PC-9 (cell line): ENCODE data around the gene C7orf57. TPM values are rescaled to one million over a fixed set of nuclear protein-coding genes. Genes with fewer than 3 reads are reported as not detected.

ENCODE experiments used
- BruUV-seq: library from RNA; stranded (reverse); fragments of 400-500 nt; replicated peaks from 2 replicates; lab custom pipeline; 2021; lab: Mats Ljungman, UMichigan
- CTCF ChIA-PET: fragments of 300-600 bp; sonication (Branson Sonifier 250); formaldehyde crosslinking; loops from one replicate; lab custom pipeline; 2022; ENCODE audit warnings: antibody characterized with exemption; lab: Charles Lee
- POLR2A ChIA-PET: fragments of 300-600 bp; sonication (Branson Sonifier 250); formaldehyde crosslinking; loops from one replicate; lab custom pipeline; 2022; ENCODE audit warnings: antibody characterized with exemption; ENCODE audit not compliant: unreplicated experiment; lab: Charles Lee
- DNase-seq, 2 experiments: peaks; one replicate each; pipeline versions ENCODE4 v3.0.0 to v3.0.0-alpha.2; 2015 to 2022; ENCODE audit warnings: mixed read lengths in 1 of 2
- H2AFZ ChIP-seq: fragments of 200-600 bp; sonication (generic); 2 replicates; pipeline ENCODE4 v1.8.1; 2017; ENCODE audit warnings: antibody characterized with exemption
- H3F3A ChIP-seq: fragments of 200-600 bp; sonication (generic); 2 replicates; pipeline ENCODE4 v1.8.1; 2017; ENCODE audit warnings: antibody characterized with exemption, mild to moderate bottlenecking, low read depth; ENCODE audit not compliant: insufficient read depth
- H3K27ac ChIP-seq: fragments of 200-600 bp; sonication (generic); 2 replicates; pipeline ENCODE4 v1.6.1; 2016; ENCODE audit warnings: mixed run types
- H3K27me3 ChIP-seq: fragments of 200-600 bp; sonication (generic); 2 replicates; pipeline ENCODE4 v1.6.1; 2016; ENCODE audit warnings: low read depth, mixed run types; ENCODE audit not compliant: insufficient read depth
- H3K36me3 ChIP-seq: fragments of 200-600 bp; sonication (generic); 2 replicates; pipeline ENCODE4 v1.6.1; 2016; ENCODE audit warnings: low read depth, mixed run types
- H3K4me1 ChIP-seq: fragments of 200-600 bp; sonication (generic); replicated peaks from 2 replicates; pipeline ENCODE4 v1.6.1; 2016; ENCODE audit warnings: mixed run types; ENCODE audit not compliant: insufficient read depth
- H3K4me2 ChIP-seq: fragments of 200-600 bp; sonication (generic); 2 replicates; pipeline ENCODE4 v1.6.1; 2017; ENCODE audit warnings: mixed run types
- H3K4me3 ChIP-seq: fragments of 200-600 bp; sonication (generic); 2 replicates; pipeline ENCODE4 v1.6.1; 2016; ENCODE audit warnings: mixed run types
- H3K79me2 ChIP-seq: fragments of 200-600 bp; sonication (generic); 2 replicates; pipeline ENCODE4 v1.6.1; 2017; ENCODE audit warnings: low read depth, mixed run types
- H3K9me2 ChIP-seq: fragments of 200-600 bp; sonication (generic); 2 replicates; pipeline ENCODE4 v1.8.1; 2017; ENCODE audit warnings: mild to moderate bottlenecking; ENCODE audit not compliant: insufficient read depth
- H3K9me3 ChIP-seq: fragments of 200-600 bp; sonication (generic); 2 replicates; pipeline ENCODE4 v1.8.1; 2016; ENCODE audit warnings: low read depth; ENCODE audit not compliant: insufficient read depth
- H4K20me1 ChIP-seq: fragments of 200-600 bp; sonication (generic); 2 replicates; pipeline ENCODE4 v1.8.1; 2017; ENCODE audit not compliant: insufficient read depth
- CTCF ChIP-seq: fragments of 200-600 bp; sonication (generic); conservative IDR thresholded peaks from 2 replicates; pipeline ENCODE4 v1.6.1; 2017; ENCODE audit warnings: mixed run types, antibody characterized with exemption, mild to moderate bottlenecking, moderate library complexity
- EZH2 ChIP-seq: fragments of 200-600 bp; sonication (generic); IDR thresholded peaks from 2 replicates; pipeline ENCODE4 v1.8.0; 2017; ENCODE audit warnings: antibody characterized with exemption, low read depth
- intact Hi-C: fragments of 100-400 bp; cut with micrococcal nuclease; formaldehyde crosslinking; loops from one replicate; pipeline ENCODE4 v1.10.0; 2022; ENCODE audit not compliant: unreplicated experiment
- total RNA-seq: library from RNA; stranded (reverse); gene quantifications from 2 replicates; pipeline ENCODE4 v1.2.3, GENCODE V29; 2021

The C7orf57 gene
- total RNA-seq, 1 experiment from 2014 or later, result 2.5 TPM

DNA sequence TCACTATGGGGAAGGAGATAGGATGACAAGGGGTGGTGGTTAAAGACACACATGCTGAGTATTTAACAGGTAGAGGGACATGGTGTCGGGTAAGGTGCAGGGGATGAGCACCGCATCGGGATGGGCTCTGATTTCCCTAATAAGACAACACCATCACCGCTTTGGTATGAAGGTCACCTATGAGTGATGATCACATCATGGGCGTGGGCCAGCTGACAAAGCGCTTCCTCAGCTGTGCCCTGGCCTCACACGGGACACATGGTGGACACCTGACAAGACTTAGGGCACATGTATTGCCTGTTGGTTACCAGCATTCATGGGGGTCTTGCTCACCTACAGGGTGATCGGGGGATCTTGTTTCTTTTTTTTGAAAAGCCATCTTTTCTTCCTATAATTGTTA, 12.8 kb downstream of the C7orf57 start:
- DNase-seq, result no peak
- Histone ChIP-seq H3K27ac (no peak overlapping the region), H3K9me3 (no peaks in the 10 kb centered on the region), H4K20me1 (no peaks in the 10 kb centered on the region), H3K4me2 (no peak overlapping the region), H2AFZ (no peak overlapping the region), H3K4me3 (no peak overlapping the region), H3K9me2 (no peaks in the 10 kb centered on the region), H3K4me1 (no peaks in the 10 kb centered on the region; the same call in 1 of the 2 replicates), H3F3A (no peaks in the 10 kb centered on the region), H3K36me3 (no peaks in the 10 kb centered on the region), H3K79me2 (no peaks in the 10 kb centered on the region), H3K27me3 (no peaks in the 10 kb centered on the region)
- intact Hi-C loops, result no loop called here
- ChIA-PET CTCF (no interaction called here), POLR2A (no interaction called here)
- no peak for TF ChIP-seq EZH2
- no TSS peak for BruUV-seq

DNA sequence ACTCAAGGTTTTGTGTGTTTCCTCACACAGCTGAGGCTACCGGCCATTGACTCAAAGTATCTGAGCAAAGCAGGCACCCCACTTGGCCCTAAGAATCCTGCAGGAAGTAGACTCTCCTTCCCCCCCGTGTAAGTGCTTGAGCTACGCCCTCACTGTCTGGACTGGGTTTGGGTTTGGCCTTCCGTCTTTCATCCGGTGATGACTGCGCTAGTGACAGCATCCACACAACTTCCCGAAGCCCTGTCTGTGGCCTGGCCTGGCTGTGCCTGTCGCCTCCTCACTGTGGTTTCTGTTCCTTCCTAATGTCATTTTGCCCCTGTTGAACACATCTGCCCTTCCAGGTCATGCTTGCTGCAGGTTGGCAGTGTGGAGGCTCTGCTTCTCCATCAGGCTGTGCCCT, 14.5 kb downstream of the C7orf57 start:
- Histone ChIP-seq H2AFZ (no peak overlapping the region), H3K9me3 (no peaks in the 10 kb centered on the region), H4K20me1 (no peaks in the 10 kb centered on the region), H3K79me2 (no peaks in the 10 kb centered on the region), H3F3A (no peaks in the 10 kb centered on the region), H3K4me2 (no peak overlapping the region), H3K4me3 (no peak overlapping the region), H3K27me3 (no peaks in the 10 kb centered on the region), H3K9me2 (no peaks in the 10 kb centered on the region), H3K36me3 (no peaks in the 10 kb centered on the region), H3K4me1 (no peaks in the 10 kb centered on the region; the same call in 1 of the 2 replicates), H3K27ac (no peak overlapping the region)
- ChIA-PET CTCF (interaction anchor here (0.5 to 0.6 kb wide), 2 partner anchors 45 to 49 kb away, joined by 7 to 15 read pairs; no protein-coding TSS in a partner anchor), POLR2A (no interaction called here)
- no TSS peak for BruUV-seq
- TF ChIP-seq CTCF (no peak), EZH2 (no peak)
- intact Hi-C loops, result no loop called here
- no peak for DNase-seq

DNA sequence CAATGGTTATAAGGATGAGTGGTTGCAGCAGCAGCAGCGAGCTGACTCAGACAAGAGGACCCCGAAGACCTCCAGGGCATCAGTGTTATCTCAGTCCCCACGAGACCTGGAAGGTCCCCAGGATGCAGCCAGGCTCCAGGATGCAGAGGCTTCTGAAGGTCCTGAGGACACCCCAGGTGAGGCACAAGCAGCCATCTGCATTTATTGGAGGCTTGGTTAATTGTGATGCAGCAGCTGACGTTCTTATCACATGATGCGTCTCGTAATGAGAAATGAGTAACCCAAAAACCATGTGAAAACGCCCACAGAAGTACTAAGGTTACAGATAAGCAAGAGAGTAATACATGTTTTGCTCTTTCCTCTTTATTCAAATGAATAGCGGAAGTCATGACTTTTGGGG, 17.4 kb downstream of the C7orf57 start:
- no TSS peak for BruUV-seq
- intact Hi-C loops, result no loop called here
- TF ChIP-seq CTCF (no peak), EZH2 (no peak)
- H3F3A ChIP-seq, result no peaks in the 10 kb centered on the region
- no peak overlapping the region for H3K4me3 ChIP-seq
- no peaks in the 10 kb centered on the region for H4K20me1 ChIP-seq
- H2AFZ ChIP-seq, result no peak overlapping the region
- no peaks in the 10 kb centered on the region for H3K27me3 ChIP-seq
- H3K27ac ChIP-seq, result no peak overlapping the region
- 0 out of 2 replicates have a peak, but pooled peaks cover 8% of the 10 kb centered on the region for H3K9me3 ChIP-seq
- no peaks in the 10 kb centered on the region for H3K9me2 ChIP-seq
- DNase-seq, result peak; percentile 11 to 49
- POLR2A ChIA-PET, result no interaction called here
- CTCF ChIA-PET, result no interaction called here
- no peaks in the 10 kb centered on the region for H3K36me3 ChIP-seq
- no peak overlapping the region for H3K4me2 ChIP-seq
- no peaks in the 10 kb centered on the region; the same call in 1 of the 2 replicates for H3K4me1 ChIP-seq
- H3K79me2 ChIP-seq, result no peaks in the 10 kb centered on the region

DNA sequence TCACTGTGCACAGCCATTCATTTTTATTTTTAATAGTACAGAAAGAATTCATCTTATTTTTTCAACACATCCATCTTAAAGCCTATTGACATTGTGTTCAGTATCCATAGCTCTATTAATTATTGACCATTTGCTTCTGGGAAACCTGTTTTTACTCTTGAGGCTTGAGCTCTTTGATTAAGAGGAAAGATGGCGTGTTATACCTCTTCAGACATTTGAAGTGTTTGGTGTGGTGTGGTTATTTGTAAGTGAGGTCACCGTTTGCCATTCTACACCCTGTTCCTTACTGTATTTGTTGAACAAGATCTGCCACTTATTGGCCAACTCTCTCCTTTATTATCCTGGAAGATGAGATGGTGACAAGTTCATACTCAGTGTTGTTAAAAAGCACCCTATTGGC, 18.4 kb downstream of the C7orf57 start:
- H3K36me3 ChIP-seq, result no peaks in the 10 kb centered on the region
- H3K9me2 ChIP-seq, result no peaks in the 10 kb centered on the region
- H3F3A ChIP-seq, result no peaks in the 10 kb centered on the region
- CTCF ChIA-PET, result no interaction called here
- no TSS peak for BruUV-seq
- no peak overlapping the region for H3K27ac ChIP-seq
- H3K4me3 ChIP-seq, result no peak overlapping the region
- no peaks in the 10 kb centered on the region; the same call in 1 of the 2 replicates for H3K4me1 ChIP-seq
- H4K20me1 ChIP-seq, result no peaks in the 10 kb centered on the region
- no peak for TF ChIP-seq EZH2
- TF ChIP-seq CTCF, result no peak
- intact Hi-C loops, result no loop called here
- no peaks in the 10 kb centered on the region for H3K27me3 ChIP-seq
- no peak overlapping the region for H3K4me2 ChIP-seq
- POLR2A ChIA-PET, result interaction anchor here (0.6 kb wide), 1 partner anchor 19 kb away, joined by 6 read pairs; no protein-coding TSS in a partner anchor
- 0 out of 2 replicates have a peak, but pooled peaks cover 8% of the 10 kb centered on the region for H3K9me3 ChIP-seq
- DNase-seq, result no peak
- no peak overlapping the region for H2AFZ ChIP-seq
- H3K79me2 ChIP-seq, result no peaks in the 10 kb centered on the region
